ENCODE results near the gene SPIRE2. TPM values are rescaled to one million over a fixed set of nuclear protein-coding genes. Genes with fewer than 3 reads are reported as not detected.

The SPIRE2 gene
- polyA plus RNA-seq, 1 donor from 2014 or later, result 45.0 TPM

- H3K27me3 ChIP-seq (ENCODE audit: insufficient read depth, low read depth, low read length), result no peaks in the 10 kb centered on the region
- no peaks in the 10 kb centered on the region for H3K79me2 ChIP-seq (replicated peaks; ENCODE audit: insufficient read depth, low read length)
These were observed 30.8 kb downstream of the SPIRE2 start for GRCh38 chr16:89858973-89859614.

GRCh38 chr16:89859615-89860007, 31.3 kb downstream of the SPIRE2 start:
- H3K9me3 ChIP-seq (ENCODE audit: low read length), result no peaks in the 10 kb centered on the region
- no peak overlapping the region for H2AFZ ChIP-seq (ENCODE audit: low read depth, low read length)
- no peaks in the 10 kb centered on the region for H3K27me3 ChIP-seq (ENCODE audit: insufficient read depth, low read depth, low read length)
- H3F3A ChIP-seq (ENCODE audit: insufficient read depth, low read length, poor library complexity, severe bottlenecking), result no peaks in the 10 kb centered on the region
- no peaks in the 10 kb centered on the region for H3K9me2 ChIP-seq (ENCODE audit: insufficient read depth, low read length)
- peaks cover 9% of the 10 kb centered on the region for H3K36me3 ChIP-seq (ENCODE audit: insufficient read depth, low read length)
- no peak overlapping the region for H3K9ac ChIP-seq (ENCODE audit: low read length)
- H3K27ac ChIP-seq (ENCODE audit: low read length), result no peak overlapping the region
- H3K4me2 ChIP-seq (ENCODE audit: low read length), result no peak overlapping the region
- no peaks in the 10 kb centered on the region for H4K20me1 ChIP-seq (ENCODE audit: insufficient read depth)
- H3K79me2 ChIP-seq (replicated peaks; ENCODE audit: insufficient read depth, low read length), result no peaks in the 10 kb centered on the region
- no peak overlapping the region for H3K4me3 ChIP-seq (ENCODE audit: low read length)
- TF ChIP-seq CTCF (IDR thresholded peaks at IDR 0.05; ENCODE audit: poor library complexity, severe bottlenecking) (no peak), SMC3 (conservative IDR thresholded peaks at IDR 0.05; ENCODE audit: poor library complexity) (no peak), POLR2AphosphoS5 (IDR thresholded peaks at IDR 0.05) (no peak), REST (IDR thresholded peaks at IDR 0.05; ENCODE audit: borderline replicate concordance) (no peak), RAD21 (conservative IDR thresholded peaks at IDR 0.05) (no peak), EP300 (conservative IDR thresholded peaks at IDR 0.05; ENCODE audit: poor library complexity, severe bottlenecking) (no peak)

More at GRCh38 chr16:89858973-89859614, 30.8 kb downstream of the SPIRE2 start:
- Histone ChIP-seq H3K4me3 (ENCODE audit: low read length) (no peak overlapping the region), H3K4me2 (ENCODE audit: low read length) (no peak overlapping the region), H3K36me3 (ENCODE audit: insufficient read depth, low read length) (peaks cover 9% of the 10 kb centered on the region), H3K9ac (ENCODE audit: low read length) (no peak overlapping the region), H3K27ac (ENCODE audit: low read length) (no peak overlapping the region), H3K9me2 (ENCODE audit: insufficient read depth, low read length) (no peaks in the 10 kb centered on the region), H3F3A (ENCODE audit: insufficient read depth, low read length, poor library complexity, severe bottlenecking) (no peaks in the 10 kb centered on the region), H2AFZ (ENCODE audit: low read depth, low read length) (no peak overlapping the region), H4K20me1 (ENCODE audit: insufficient read depth) (no peaks in the 10 kb centered on the region), H3K9me3 (ENCODE audit: low read length) (no peaks in the 10 kb centered on the region)
- no peak for TF ChIP-seq MXI1 (conservative IDR thresholded peaks at IDR 0.05; ENCODE audit: poor library complexity, severe bottlenecking)
- no peak for TF ChIP-seq TAF1 (IDR thresholded peaks at IDR 0.05; ENCODE audit: low read depth)
- TF ChIP-seq EZH2 (IDR thresholded peaks at IDR 0.05; ENCODE audit: borderline replicate concordance, insufficient read depth, low read length, poor library complexity, severe bottlenecking), result no peak
- TF ChIP-seq POLR2AphosphoS5 (IDR thresholded peaks at IDR 0.05), result no peak
- no peak for TF ChIP-seq REST (IDR thresholded peaks at IDR 0.05; ENCODE audit: borderline replicate concordance)
- no peak for TF ChIP-seq SMC3 (conservative IDR thresholded peaks at IDR 0.05; ENCODE audit: poor library complexity)
- no peak for TF ChIP-seq CTCF (IDR thresholded peaks at IDR 0.05; ENCODE audit: poor library complexity, severe bottlenecking)
- no peak for TF ChIP-seq EP300 (conservative IDR thresholded peaks at IDR 0.05; ENCODE audit: poor library complexity, severe bottlenecking)
- TF ChIP-seq RAD21 (conservative IDR thresholded peaks at IDR 0.05), result no peak
